ENCODE results near the gene MTSS2.

The MTSS2 gene

DNA sequence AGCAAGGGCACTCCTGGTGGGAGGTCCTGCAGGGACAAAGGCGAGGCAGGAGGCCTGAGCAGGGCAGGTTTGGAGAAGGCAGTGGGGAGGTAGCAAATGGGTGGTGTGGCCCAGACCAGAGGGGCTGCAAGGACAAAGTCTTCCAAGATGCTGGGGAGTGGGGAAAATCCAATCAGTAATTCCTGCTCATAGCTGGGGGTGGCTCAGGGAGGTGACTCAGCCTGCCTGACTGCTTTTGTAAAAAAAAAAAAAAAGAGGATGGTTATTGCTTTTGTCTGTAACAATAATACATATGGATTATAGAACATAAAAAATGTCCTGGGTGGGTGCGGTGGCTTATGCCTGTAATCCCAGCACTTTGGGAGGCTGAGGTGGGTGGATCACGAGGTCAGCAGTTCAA is 34.3 kb downstream of the MTSS2 start:
- TF ChIP-seq ZNF24 (tag by site-specific recombination; IDR thresholded peaks at IDR 0.05) (no peak), ZNF416 (tag by site-specific recombination; IDR thresholded peaks at IDR 0.05) (no peak), ZNF10 (tag by site-specific recombination; IDR thresholded peaks at IDR 0.05) (no peak), ZNF785 (tag by site-specific recombination; IDR thresholded peaks at IDR 0.05) (no peak), KLF1 (tag by site-specific recombination; IDR thresholded peaks at IDR 0.05) (no peak), ZNF214 (tag by site-specific recombination; IDR thresholded peaks at IDR 0.05; ENCODE audit: borderline replicate concordance) (no peak), ZFHX2 (tag by site-specific recombination; conservative IDR thresholded peaks at IDR 0.05) (no peak), ZEB2 (tag by site-specific recombination; IDR thresholded peaks at IDR 0.05) (no peak), SP2 (tag by site-specific recombination; IDR thresholded peaks at IDR 0.05) (no peak), ZNF121 (tag by site-specific recombination; IDR thresholded peaks at IDR 0.05) (no peak), REPIN1 (tag by site-specific recombination; IDR thresholded peaks at IDR 0.05; ENCODE audit: low read depth) (no peak)
- TF ChIP-seq, protein P1, sequence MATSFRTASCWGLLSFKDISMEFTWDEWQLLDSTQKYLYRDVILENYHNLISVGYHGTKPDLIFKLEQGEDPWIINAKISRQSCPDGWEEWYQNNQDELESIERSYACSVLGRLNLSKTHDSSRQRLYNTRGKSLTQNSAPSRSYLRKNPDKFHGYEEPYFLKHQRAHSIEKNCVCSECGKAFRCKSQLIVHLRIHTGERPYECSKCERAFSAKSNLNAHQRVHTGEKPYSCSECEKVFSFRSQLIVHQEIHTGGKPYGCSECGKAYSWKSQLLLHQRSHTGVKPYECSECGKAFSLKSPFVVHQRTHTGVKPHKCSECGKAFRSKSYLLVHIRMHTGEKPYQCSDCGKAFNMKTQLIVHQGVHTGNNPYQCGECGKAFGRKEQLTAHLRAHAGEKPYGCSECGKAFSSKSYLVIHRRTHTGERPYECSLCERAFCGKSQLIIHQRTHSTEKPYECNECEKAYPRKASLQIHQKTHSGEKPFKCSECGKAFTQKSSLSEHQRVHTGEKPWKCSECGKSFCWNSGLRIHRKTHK (tag by site-specific recombination; IDR thresholded peaks at IDR 0.05) = no peak
- TF ChIP-seq, protein P2, sequence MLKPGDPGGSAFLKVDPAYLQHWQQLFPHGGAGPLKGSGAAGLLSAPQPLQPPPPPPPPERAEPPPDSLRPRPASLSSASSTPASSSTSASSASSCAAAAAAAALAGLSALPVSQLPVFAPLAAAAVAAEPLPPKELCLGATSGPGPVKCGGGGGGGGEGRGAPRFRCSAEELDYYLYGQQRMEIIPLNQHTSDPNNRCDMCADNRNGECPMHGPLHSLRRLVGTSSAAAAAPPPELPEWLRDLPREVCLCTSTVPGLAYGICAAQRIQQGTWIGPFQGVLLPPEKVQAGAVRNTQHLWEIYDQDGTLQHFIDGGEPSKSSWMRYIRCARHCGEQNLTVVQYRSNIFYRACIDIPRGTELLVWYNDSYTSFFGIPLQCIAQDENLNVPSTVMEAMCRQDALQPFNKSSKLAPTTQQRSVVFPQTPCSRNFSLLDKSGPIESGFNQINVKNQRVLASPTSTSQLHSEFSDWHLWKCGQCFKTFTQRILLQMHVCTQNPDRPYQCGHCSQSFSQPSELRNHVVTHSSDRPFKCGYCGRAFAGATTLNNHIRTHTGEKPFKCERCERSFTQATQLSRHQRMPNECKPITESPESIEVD (tag by site-specific recombination; IDR thresholded peaks at IDR 0.05) = no peak
- CTCF ChIA-PET = interaction anchor here (0.6 to 4.2 kb wide), 4 partner anchors 50 to 259 kb away, joined by 3 to 27 read pairs (median 4); no protein-coding TSS in a partner anchor
- POLR2A ChIA-PET = interaction anchor here (0.6 kb wide), 1 partner anchor 127 kb away, joined by 4 read pairs; no protein-coding TSS in a partner anchor
- H3K9me3 ChIP-seq (ENCODE audit: control insufficient read depth, insufficient read depth, low read depth, low read length) = no peaks in the 10 kb centered on the region
- H3K4me3 ChIP-seq (ENCODE audit: low read depth, low read length) = no peak overlapping the region
- no peaks in the 10 kb centered on the region for H3K36me3 ChIP-seq (ENCODE audit: control insufficient read depth in 2 of 2, insufficient read depth in 1 of 2, low read length in 2 of 2)
- no peak overlapping the region for H3K27ac ChIP-seq (ENCODE audit: extremely low read depth, low read depth, low read length)
- no peaks in the 10 kb centered on the region for H3K4me1 ChIP-seq (ENCODE audit: control insufficient read depth, insufficient read depth, low read length)

DNA sequence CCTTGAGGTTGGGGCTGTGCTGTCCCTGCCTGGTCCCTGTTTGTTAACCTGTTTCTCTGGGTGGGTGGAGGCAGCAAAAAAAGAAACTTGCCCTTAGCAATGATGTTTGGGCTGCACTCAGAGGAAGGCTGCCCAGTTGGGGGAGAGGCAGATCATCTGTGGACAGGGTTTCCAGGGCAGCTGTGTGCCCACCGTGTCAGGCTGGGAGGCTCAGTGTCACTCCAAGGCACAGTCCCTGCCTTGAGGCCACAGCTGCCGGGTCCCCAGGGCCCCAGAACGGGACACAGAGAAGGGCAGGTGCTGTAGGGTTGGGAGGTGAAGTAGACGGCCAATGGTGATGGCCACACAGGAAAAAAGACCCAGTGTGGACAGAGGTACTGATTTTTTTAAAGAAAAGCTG is 35.6 kb downstream of the MTSS2 start:
- H3K27ac ChIP-seq (ENCODE audit: extremely low read depth, low read depth, low read length) = no peak overlapping the region
- CTCF ChIA-PET = interaction anchor here (0.6 kb wide), 1 partner anchor 83 kb away, joined by 8 read pairs; no protein-coding TSS in a partner anchor
- no peaks in the 10 kb centered on the region for H3K9me3 ChIP-seq (ENCODE audit: control insufficient read depth, insufficient read depth, low read depth, low read length)
- no peaks in the 10 kb centered on the region for H3K36me3 ChIP-seq (ENCODE audit: control insufficient read depth in 2 of 2, insufficient read depth in 1 of 2, low read length in 2 of 2)
- POLR2A ChIA-PET = no interaction called here
- no peak overlapping the region for H3K4me3 ChIP-seq (ENCODE audit: low read depth, low read length)
- H3K4me1 ChIP-seq (ENCODE audit: control insufficient read depth, insufficient read depth, low read length) = no peaks in the 10 kb centered on the region
- TF ChIP-seq ZNF157 (tag by site-specific recombination; IDR thresholded peaks at IDR 0.05) = no peak
- TF ChIP-seq, protein P3, sequence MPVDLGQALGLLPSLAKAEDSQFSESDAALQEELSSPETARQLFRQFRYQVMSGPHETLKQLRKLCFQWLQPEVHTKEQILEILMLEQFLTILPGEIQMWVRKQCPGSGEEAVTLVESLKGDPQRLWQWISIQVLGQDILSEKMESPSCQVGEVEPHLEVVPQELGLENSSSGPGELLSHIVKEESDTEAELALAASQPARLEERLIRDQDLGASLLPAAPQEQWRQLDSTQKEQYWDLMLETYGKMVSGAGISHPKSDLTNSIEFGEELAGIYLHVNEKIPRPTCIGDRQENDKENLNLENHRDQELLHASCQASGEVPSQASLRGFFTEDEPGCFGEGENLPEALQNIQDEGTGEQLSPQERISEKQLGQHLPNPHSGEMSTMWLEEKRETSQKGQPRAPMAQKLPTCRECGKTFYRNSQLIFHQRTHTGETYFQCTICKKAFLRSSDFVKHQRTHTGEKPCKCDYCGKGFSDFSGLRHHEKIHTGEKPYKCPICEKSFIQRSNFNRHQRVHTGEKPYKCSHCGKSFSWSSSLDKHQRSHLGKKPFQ (tag by site-specific recombination; IDR thresholded peaks at IDR 0.05) = no peak
- no peak for TF ChIP-seq ZNF23 (tag by site-specific recombination; IDR thresholded peaks at IDR 0.05; ENCODE audit: borderline replicate concordance)
- no peak for TF ChIP-seq ZNF292 (tag by site-specific recombination; IDR thresholded peaks at IDR 0.05; ENCODE audit: borderline replicate concordance, low read depth)
- no peak for TF ChIP-seq ZNF239 (tag by site-specific recombination; IDR thresholded peaks at IDR 0.05)
- TF ChIP-seq HOXD13 (CRISPR knock-in tag; IDR thresholded peaks at IDR 0.05; ENCODE audit: borderline replicate concordance) = no peak
- no peak for TF ChIP-seq ZNF624 (tag by site-specific recombination; IDR thresholded peaks at IDR 0.05)
- TF ChIP-seq, protein P4, sequence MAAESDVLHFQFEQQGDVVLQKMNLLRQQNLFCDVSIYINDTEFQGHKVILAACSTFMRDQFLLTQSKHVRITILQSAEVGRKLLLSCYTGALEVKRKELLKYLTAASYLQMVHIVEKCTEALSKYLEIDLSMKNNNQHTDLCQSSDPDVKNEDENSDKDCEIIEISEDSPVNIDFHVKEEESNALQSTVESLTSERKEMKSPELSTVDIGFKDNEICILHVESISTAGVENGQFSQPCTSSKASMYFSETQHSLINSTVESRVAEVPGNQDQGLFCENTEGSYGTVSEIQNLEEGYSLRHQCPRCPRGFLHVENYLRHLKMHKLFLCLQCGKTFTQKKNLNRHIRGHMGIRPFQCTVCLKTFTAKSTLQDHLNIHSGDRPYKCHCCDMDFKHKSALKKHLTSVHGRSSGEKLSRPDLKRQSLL (tag by site-specific recombination; IDR thresholded peaks at IDR 0.05) = no peak
- TF ChIP-seq, protein P5, sequence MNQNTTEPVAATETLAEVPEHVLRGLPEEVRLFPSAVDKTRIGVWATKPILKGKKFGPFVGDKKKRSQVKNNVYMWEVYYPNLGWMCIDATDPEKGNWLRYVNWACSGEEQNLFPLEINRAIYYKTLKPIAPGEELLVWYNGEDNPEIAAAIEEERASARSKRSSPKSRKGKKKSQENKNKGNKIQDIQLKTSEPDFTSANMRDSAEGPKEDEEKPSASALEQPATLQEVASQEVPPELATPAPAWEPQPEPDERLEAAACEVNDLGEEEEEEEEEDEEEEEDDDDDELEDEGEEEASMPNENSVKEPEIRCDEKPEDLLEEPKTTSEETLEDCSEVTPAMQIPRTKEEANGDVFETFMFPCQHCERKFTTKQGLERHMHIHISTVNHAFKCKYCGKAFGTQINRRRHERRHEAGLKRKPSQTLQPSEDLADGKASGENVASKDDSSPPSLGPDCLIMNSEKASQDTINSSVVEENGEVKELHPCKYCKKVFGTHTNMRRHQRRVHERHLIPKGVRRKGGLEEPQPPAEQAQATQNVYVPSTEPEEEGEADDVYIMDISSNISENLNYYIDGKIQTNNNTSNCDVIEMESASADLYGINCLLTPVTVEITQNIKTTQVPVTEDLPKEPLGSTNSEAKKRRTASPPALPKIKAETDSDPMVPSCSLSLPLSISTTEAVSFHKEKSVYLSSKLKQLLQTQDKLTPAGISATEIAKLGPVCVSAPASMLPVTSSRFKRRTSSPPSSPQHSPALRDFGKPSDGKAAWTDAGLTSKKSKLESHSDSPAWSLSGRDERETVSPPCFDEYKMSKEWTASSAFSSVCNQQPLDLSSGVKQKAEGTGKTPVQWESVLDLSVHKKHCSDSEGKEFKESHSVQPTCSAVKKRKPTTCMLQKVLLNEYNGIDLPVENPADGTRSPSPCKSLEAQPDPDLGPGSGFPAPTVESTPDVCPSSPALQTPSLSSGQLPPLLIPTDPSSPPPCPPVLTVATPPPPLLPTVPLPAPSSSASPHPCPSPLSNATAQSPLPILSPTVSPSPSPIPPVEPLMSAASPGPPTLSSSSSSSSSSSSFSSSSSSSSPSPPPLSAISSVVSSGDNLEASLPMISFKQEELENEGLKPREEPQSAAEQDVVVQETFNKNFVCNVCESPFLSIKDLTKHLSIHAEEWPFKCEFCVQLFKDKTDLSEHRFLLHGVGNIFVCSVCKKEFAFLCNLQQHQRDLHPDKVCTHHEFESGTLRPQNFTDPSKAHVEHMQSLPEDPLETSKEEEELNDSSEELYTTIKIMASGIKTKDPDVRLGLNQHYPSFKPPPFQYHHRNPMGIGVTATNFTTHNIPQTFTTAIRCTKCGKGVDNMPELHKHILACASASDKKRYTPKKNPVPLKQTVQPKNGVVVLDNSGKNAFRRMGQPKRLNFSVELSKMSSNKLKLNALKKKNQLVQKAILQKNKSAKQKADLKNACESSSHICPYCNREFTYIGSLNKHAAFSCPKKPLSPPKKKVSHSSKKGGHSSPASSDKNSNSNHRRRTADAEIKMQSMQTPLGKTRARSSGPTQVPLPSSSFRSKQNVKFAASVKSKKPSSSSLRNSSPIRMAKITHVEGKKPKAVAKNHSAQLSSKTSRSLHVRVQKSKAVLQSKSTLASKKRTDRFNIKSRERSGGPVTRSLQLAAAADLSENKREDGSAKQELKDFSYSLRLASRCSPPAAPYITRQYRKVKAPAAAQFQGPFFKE (tag by site-specific recombination; IDR thresholded peaks at IDR 0.05; ENCODE audit: borderline replicate concordance) = no peak
- no peak for TF ChIP-seq ZNF660 (tag by site-specific recombination; IDR thresholded peaks at IDR 0.05)
- TF ChIP-seq ZNF16 (tag by site-specific recombination; IDR thresholded peaks at IDR 0.05; ENCODE audit: low read depth) = no peak
- TF ChIP-seq YY2 (tag by site-specific recombination; IDR thresholded peaks at IDR 0.05) = no peak
